Measurements from ENCODE around the gene APOL6. TPM values are rescaled to one million over a fixed set of nuclear protein-coding genes. Genes with fewer than 3 reads are reported as not detected.
"Not testable (repeated sequence)": the region's sequence is repeated elsewhere in the genome, so short reads cannot be mapped to it uniquely, and the experiment has no call there.

The APOL6 gene
- total RNA-seq, 2 donors from 2014 or later = not detected

- no peak for DNase-seq
- Histone ChIP-seq H3K36me3 (ENCODE audit: control insufficient read depth, insufficient read depth, low read length) (no peaks in the 10 kb centered on the region), H3K9me3 (ENCODE audit: control insufficient read depth, low read length) (no peaks in the 10 kb centered on the region), H3K4me3 (ENCODE audit: low read length) (no peak overlapping the region), H3K4me1 (ENCODE audit: control insufficient read depth, insufficient read depth, low read length) (no peaks in the 10 kb centered on the region), H3K27ac (ENCODE audit: low read depth, low read length) (no peak overlapping the region), H3K27me3 (ENCODE audit: control insufficient read depth, insufficient read depth, low read length, poor library complexity, severe bottlenecking) (peaks cover 10% of the 10 kb centered on the region), H3K9ac (ENCODE audit: extremely low read depth, low read length, poor library complexity, severe bottlenecking) (no peak overlapping the region)
- Mint-ChIP-seq H3K4me3 (no peak overlapping the region), H3K9me3 (no peaks in the 10 kb centered on the region), H3K27ac (no peak overlapping the region), H3K27me3 (ENCODE audit: insufficient read depth) (peaks cover 23% of the 10 kb centered on the region), H3K4me1 (no peaks in the 10 kb centered on the region), H3K36me3 (ENCODE audit: low read depth) (no peaks in the 10 kb centered on the region)
- WGBS, 2 experiments (ENCODE audit: insufficient coverage in 1 of 2, insufficient read length in 1 of 2) = 81 to 82% methylated on average over 7 to 13 of the region's 13 CpGs
- TF ChIP-seq, protein P1, sequence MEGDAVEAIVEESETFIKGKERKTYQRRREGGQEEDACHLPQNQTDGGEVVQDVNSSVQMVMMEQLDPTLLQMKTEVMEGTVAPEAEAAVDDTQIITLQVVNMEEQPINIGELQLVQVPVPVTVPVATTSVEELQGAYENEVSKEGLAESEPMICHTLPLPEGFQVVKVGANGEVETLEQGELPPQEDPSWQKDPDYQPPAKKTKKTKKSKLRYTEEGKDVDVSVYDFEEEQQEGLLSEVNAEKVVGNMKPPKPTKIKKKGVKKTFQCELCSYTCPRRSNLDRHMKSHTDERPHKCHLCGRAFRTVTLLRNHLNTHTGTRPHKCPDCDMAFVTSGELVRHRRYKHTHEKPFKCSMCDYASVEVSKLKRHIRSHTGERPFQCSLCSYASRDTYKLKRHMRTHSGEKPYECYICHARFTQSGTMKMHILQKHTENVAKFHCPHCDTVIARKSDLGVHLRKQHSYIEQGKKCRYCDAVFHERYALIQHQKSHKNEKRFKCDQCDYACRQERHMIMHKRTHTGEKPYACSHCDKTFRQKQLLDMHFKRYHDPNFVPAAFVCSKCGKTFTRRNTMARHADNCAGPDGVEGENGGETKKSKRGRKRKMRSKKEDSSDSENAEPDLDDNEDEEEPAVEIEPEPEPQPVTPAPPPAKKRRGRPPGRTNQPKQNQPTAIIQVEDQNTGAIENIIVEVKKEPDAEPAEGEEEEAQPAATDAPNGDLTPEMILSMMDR (conservative IDR thresholded peaks at IDR 0.05) = no peak
Measured at GRCh38 chr22:35695202-35695601, 47.0 kb downstream of the APOL6 start.

DNA sequence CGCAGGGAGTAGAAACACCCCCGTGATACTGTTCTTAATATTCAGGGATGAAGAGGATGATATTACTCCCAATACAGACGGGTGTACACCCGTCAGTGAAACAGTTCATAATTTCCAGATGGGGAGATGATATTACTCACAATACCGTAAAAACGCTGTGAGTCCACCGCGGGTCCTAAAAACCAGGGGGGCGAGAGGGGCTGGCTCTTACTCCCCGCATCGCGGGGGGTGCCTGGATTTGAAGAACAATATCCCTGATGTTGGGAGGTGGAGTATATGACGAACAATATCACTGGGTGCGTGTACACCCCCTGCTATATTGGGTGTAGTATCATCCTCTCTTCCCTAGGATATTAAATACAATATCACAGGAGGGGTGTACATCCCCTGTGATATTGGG lies 48.9 kb downstream of the APOL6 start:
- no peaks in the 10 kb centered on the region for H3K4me1 ChIP-seq (ENCODE audit: control insufficient read depth, insufficient read depth, low read length)
- H3K27ac ChIP-seq (ENCODE audit: low read depth, low read length) = no peak overlapping the region
- peaks cover 26% of the 10 kb centered on the region for H3K27me3 Mint-ChIP-seq (ENCODE audit: insufficient read depth)
- no peak overlapping the region for H3K27ac Mint-ChIP-seq
- H3K4me1 Mint-ChIP-seq = no peaks in the 10 kb centered on the region
- no peaks in the 10 kb centered on the region for H3K9me3 ChIP-seq (ENCODE audit: control insufficient read depth, low read length)
- no peaks in the 10 kb centered on the region for H3K36me3 ChIP-seq (ENCODE audit: control insufficient read depth, insufficient read depth, low read length)
- H3K4me3 Mint-ChIP-seq = no peak overlapping the region
- no peak for DNase-seq
- no peaks in the 10 kb centered on the region for H3K36me3 Mint-ChIP-seq (ENCODE audit: low read depth)
- no peak overlapping the region for H3K9ac ChIP-seq (ENCODE audit: extremely low read depth, low read length, poor library complexity, severe bottlenecking)
- TF ChIP-seq, protein P1 (conservative IDR thresholded peaks at IDR 0.05) = no peak
- no peaks in the 10 kb centered on the region for H3K9me3 Mint-ChIP-seq
- no peak overlapping the region for H3K4me3 ChIP-seq (ENCODE audit: low read length)
- WGBS, 2 experiments (ENCODE audit: insufficient coverage in 1 of 2, insufficient read length in 1 of 2) = 81 to 90% methylated on average over 10 to 12 of the region's 14 CpGs
- H3K27me3 ChIP-seq (ENCODE audit: control insufficient read depth, insufficient read depth, low read length, poor library complexity, severe bottlenecking) = peaks cover 10% of the 10 kb centered on the region

DNA sequence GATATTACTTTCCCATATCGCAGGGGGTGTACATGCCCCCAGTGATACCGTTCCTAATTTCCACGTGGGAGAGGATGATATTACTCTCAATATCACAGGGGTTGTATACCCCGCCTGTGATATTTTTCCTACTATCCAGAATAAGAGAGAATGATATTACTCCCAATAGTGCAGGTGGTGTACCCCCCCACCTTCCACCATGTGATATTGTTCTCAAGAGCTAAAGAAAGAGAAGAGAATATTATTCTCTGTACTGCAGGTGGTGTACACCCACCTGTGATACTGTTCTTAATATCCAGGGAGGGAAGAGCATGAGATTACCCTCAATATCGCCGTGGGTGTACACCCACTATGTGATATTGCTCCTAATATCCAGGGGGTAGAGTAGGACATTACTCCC lies 51.6 kb downstream of the APOL6 start:
- not testable (repeated sequence) for H3K36me3 ChIP-seq (ENCODE audit: control insufficient read depth, insufficient read depth, low read length); H3K4me1 Mint-ChIP-seq; H3K36me3 Mint-ChIP-seq (ENCODE audit: low read depth); H3K9ac ChIP-seq (ENCODE audit: extremely low read depth, low read length, poor library complexity, severe bottlenecking); H3K4me3 Mint-ChIP-seq; H3K27me3 ChIP-seq (ENCODE audit: control insufficient read depth, insufficient read depth, low read length, poor library complexity, severe bottlenecking); H3K9me3 Mint-ChIP-seq; H3K27ac ChIP-seq (ENCODE audit: low read depth, low read length); H3K9me3 ChIP-seq (ENCODE audit: control insufficient read depth, low read length); DNase-seq; H3K4me1 ChIP-seq (ENCODE audit: control insufficient read depth, insufficient read depth, low read length); H3K4me3 ChIP-seq (ENCODE audit: low read length); H3K27ac Mint-ChIP-seq
- WGBS, 2 experiments (ENCODE audit: insufficient coverage in 1 of 2, insufficient read length in 1 of 2) = 68% methylated on average over 6 of the region's 6 CpGs; no CpG with 5 or more reads in 1 of the 2 experiments
- peaks cover 17% of the 10 kb centered on the region for H3K27me3 Mint-ChIP-seq (ENCODE audit: insufficient read depth)

Data from endodermal cell (in vitro differentiated cells).